Hepatocyte (in vitro differentiated cells): Measurements from ENCODE around the gene SGTB. TPM values are rescaled to one million over a fixed set of nuclear protein-coding genes. Genes with fewer than 3 reads are reported as not detected.

Experiments
- DNase-seq: peaks from one replicate; pipeline ENCODE4 v3.0.0-alpha.2; 2016; ENCODE audit warnings: low spot score
- H2AFZ ChIP-seq: fragments of 200-600 bp; sonication (generic); 2 replicates; pipeline ENCODE4 v1.6.0; 2016; ENCODE audit warnings: antibody characterized with exemption, mild to moderate bottlenecking
- H3K27ac ChIP-seq: fragments of 200-600 bp; sonication (generic); 2 replicates; pipeline ENCODE4 v1.5.1; 2016; ENCODE audit warnings: mild to moderate bottlenecking
- H3K27me3 ChIP-seq: fragments of 200-600 bp; sonication (generic); 2 replicates; pipeline ENCODE4 v1.6.1; 2016
- H3K36me3 ChIP-seq: fragments of 200-600 bp; sonication (generic); replicated peaks from 2 replicates; pipeline ENCODE4 v1.5.1; 2016; ENCODE audit warnings: low read depth; ENCODE audit not compliant: insufficient read depth
- H3K4me1 ChIP-seq: fragments of 200-600 bp; sonication (generic); 2 replicates; pipeline ENCODE4 v1.5.1; 2016; ENCODE audit warnings: mild to moderate bottlenecking, moderate library complexity; ENCODE audit not compliant: insufficient read depth
- H3K4me2 ChIP-seq: fragments of 200-600 bp; sonication (generic); 2 replicates; pipeline ENCODE4 v1.6.0; 2016
- H3K4me3 ChIP-seq: fragments of 200-600 bp; sonication (generic); 2 replicates; pipeline ENCODE4 v1.5.1; 2016; ENCODE audit warnings: mild to moderate bottlenecking
- H3K79me2 ChIP-seq: fragments of 200-600 bp; sonication (generic); 2 replicates; pipeline ENCODE4 v1.6.0; 2017; ENCODE audit warnings: mild to moderate bottlenecking
- H3K9me2 ChIP-seq: fragments of 200-600 bp; sonication (generic); replicated peaks from 2 replicates; pipeline ENCODE4 v1.6.0; 2017; ENCODE audit warnings: mild to moderate bottlenecking; ENCODE audit not compliant: insufficient read depth
- H3K9me3 ChIP-seq: fragments of 200-600 bp; sonication (generic); 2 replicates; pipeline ENCODE4 v1.5.1; 2016; ENCODE audit warnings: low read depth, mild to moderate bottlenecking
- H4K20me1 ChIP-seq: fragments of 200-600 bp; sonication (generic); 2 replicates; pipeline ENCODE4 v1.6.0; 2016; ENCODE audit warnings: mild to moderate bottlenecking; ENCODE audit not compliant: insufficient read depth, poor library complexity, severe bottlenecking
- CTCF ChIP-seq: fragments of 200-600 bp; sonication (generic); IDR thresholded peaks from 2 replicates; pipeline ENCODE4 v1.5.1; 2016; ENCODE audit warnings: antibody characterized with exemption, mild to moderate bottlenecking; ENCODE audit not compliant: poor library complexity
- EZH2 ChIP-seq: fragments of 200-600 bp; sonication (generic); IDR thresholded peaks from 2 replicates; pipeline ENCODE4 v1.6.1; 2016; ENCODE audit warnings: antibody characterized with exemption, mild to moderate bottlenecking, borderline replicate concordance
- EZH2phosphoT487 ChIP-seq: fragments of 200-600 bp; sonication (generic); IDR thresholded peaks from one replicate; pipeline ENCODE4 v1.6.1; 2018; ENCODE audit warnings: antibody characterized with exemption, mild to moderate bottlenecking, low read depth, moderate library complexity; ENCODE audit not compliant: unreplicated experiment, severe bottlenecking
- WGBS: methylation state at CpG from one replicate; pipeline ENCODE4 v1.1.6; 2016; ENCODE audit warnings: low lambda C conversion rate; ENCODE audit errors: missing lambda C conversion rate; 5-methylcytosine and 5-hydroxymethylcytosine counted together
- polyA plus RNA-seq: library from polyadenylated mRNA; unstranded; fragments of >200 nt; fragmentation: Nextera tagmentation; extraction: Ambion mirVana; gene quantifications from 2 replicates; pipeline ENCODE4 v1.2.1, GENCODE V29; 2016
- total RNA-seq: library from RNA; depleted of rRNA; stranded (reverse); fragments of >200 nt; gene quantifications from 2 replicates; pipeline ENCODE4 v1.2.3, GENCODE V29; 2014

The SGTB gene
- total and polyA plus RNA-seq, 2 experiments from 2014 or later, result 3.6 to 9.0 TPM

GRCh38 chr5:65758546-65759144, 36.7 kb upstream of the SGTB start:
- WGBS, result 78% methylated on average over 4 of the region's 4 CpGs
- Histone ChIP-seq H3K9me3 (no peaks in the 10 kb centered on the region), H3K4me3 (no peak overlapping the region), H3K4me1 (no peaks in the 10 kb centered on the region), H3K27ac (no peak overlapping the region), H3K27me3 (no peaks in the 10 kb centered on the region), H4K20me1 (no peaks in the 10 kb centered on the region), H3K36me3 (no peaks in the 10 kb centered on the region), H2AFZ (no peak overlapping the region), H3K4me2 (no peak overlapping the region), H3K79me2 (no peaks in the 10 kb centered on the region), H3K9me2 (no peaks in the 10 kb centered on the region)
- TF ChIP-seq EZH2 (no peak), CTCF (no peak), EZH2phosphoT487 (no peak)
- no peak for DNase-seq

- no peaks in the 10 kb centered on the region for H3K36me3 ChIP-seq
- TF ChIP-seq EZH2phosphoT487 (no peak), EZH2 (no peak), CTCF (no peak)
- peaks cover 3% of the 10 kb centered on the region for H3K79me2 ChIP-seq
- H3K4me3 ChIP-seq, result no peak overlapping the region
- no peaks in the 10 kb centered on the region for H4K20me1 ChIP-seq
- DNase-seq, result no peak
- H3K27ac ChIP-seq, result no peak overlapping the region
- H2AFZ ChIP-seq, result no peak overlapping the region
- 88% methylated on average over 8 of the region's 8 CpGs for WGBS
- H3K27me3 ChIP-seq, result no peaks in the 10 kb centered on the region
- no peaks in the 10 kb centered on the region for H3K9me2 ChIP-seq
- H3K4me2 ChIP-seq, result no peak overlapping the region
- no peaks in the 10 kb centered on the region for H3K4me1 ChIP-seq
- no peaks in the 10 kb centered on the region for H3K9me3 ChIP-seq
Measured at GRCh38 chr5:65753189-65753588, 31.3 kb upstream of the SGTB start.

GRCh38 chr5:65750938-65751337, 29.0 kb upstream of the SGTB start:
- Histone ChIP-seq H3K9me2 (no peaks in the 10 kb centered on the region), H3K79me2 (peaks cover 8% of the 10 kb centered on the region), H3K27me3 (no peaks in the 10 kb centered on the region), H2AFZ (no peak overlapping the region), H4K20me1 (no peaks in the 10 kb centered on the region), H3K4me3 (no peak overlapping the region), H3K9me3 (no peaks in the 10 kb centered on the region), H3K27ac (no peak overlapping the region), H3K36me3 (no peaks in the 10 kb centered on the region), H3K4me2 (no peak overlapping the region), H3K4me1 (no peaks in the 10 kb centered on the region)
- no peak for DNase-seq
- no peak for TF ChIP-seq CTCF
- no peak for TF ChIP-seq EZH2
- no peak for TF ChIP-seq EZH2phosphoT487
- WGBS, result 77% methylated on average over 2 of the region's 2 CpGs

- H4K20me1 ChIP-seq, result no peaks in the 10 kb centered on the region
- H3K79me2 ChIP-seq, result peaks cover 8% of the 10 kb centered on the region
- no peak overlapping the region for H2AFZ ChIP-seq
- H3K36me3 ChIP-seq, result no peaks in the 10 kb centered on the region
- H3K27me3 ChIP-seq, result no peaks in the 10 kb centered on the region
- H3K9me2 ChIP-seq, result no peaks in the 10 kb centered on the region
- DNase-seq, result no peak
- H3K4me3 ChIP-seq, result no peak overlapping the region
- no peaks in the 10 kb centered on the region for H3K4me1 ChIP-seq
- TF ChIP-seq CTCF (no peak), EZH2 (no peak), EZH2phosphoT487 (no peak)
- H3K27ac ChIP-seq, result no peak overlapping the region
- WGBS, result 90% methylated on average over 5 of the region's 5 CpGs
- no peaks in the 10 kb centered on the region for H3K9me3 ChIP-seq
- no peak overlapping the region for H3K4me2 ChIP-seq
Measured at GRCh38 chr5:65749956-65750355, 28.0 kb upstream of the SGTB start.
